Esophagus muscularis mucosa (tissue), 3 donors: ENCODE data around the gene FBXO48.

Source experiments
- EP300 ChIP-seq: sonication (generic); formaldehyde crosslinking; IDR thresholded peaks from one replicate; pipeline ENCODE4 v1.6.1; 2017; ENCODE audit warnings: antibody characterized with exemption
- TF ChIP-seq, protein P1 (sequence below), 3 experiments: fragments of 200-600 bp in 2 of 3; fragments of 450-650 bp in 1 of 3; sonication (generic) in 2 of 3; IDR thresholded peaks; one replicate each; pipeline ENCODE4 v1.5.1; 2017 to 2019; ENCODE audit warnings: antibody characterized with exemption in 3 of 3, mild to moderate bottlenecking in 2 of 3, moderate library complexity in 1 of 3

DNA sequence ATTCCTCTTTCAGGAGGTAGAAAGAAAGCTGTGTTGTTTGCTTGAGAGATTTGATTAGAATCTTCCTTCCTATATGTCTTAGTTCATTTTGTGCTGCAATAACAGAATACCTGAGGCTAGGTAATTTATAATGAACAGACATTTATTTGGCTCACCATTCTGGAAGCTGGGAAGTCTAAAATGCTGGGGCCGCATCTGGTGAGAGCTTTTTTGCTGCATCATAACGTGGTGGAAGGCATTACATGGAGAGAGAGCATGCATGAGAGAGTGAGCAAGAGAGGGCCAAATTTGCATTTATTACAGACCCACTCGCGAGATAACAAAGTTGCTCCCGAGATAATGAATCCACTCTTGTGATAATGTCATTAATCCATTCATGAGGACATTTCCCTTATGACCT, 34.7 kb upstream of the FBXO48 start:
- TF ChIP-seq, protein P1, sequence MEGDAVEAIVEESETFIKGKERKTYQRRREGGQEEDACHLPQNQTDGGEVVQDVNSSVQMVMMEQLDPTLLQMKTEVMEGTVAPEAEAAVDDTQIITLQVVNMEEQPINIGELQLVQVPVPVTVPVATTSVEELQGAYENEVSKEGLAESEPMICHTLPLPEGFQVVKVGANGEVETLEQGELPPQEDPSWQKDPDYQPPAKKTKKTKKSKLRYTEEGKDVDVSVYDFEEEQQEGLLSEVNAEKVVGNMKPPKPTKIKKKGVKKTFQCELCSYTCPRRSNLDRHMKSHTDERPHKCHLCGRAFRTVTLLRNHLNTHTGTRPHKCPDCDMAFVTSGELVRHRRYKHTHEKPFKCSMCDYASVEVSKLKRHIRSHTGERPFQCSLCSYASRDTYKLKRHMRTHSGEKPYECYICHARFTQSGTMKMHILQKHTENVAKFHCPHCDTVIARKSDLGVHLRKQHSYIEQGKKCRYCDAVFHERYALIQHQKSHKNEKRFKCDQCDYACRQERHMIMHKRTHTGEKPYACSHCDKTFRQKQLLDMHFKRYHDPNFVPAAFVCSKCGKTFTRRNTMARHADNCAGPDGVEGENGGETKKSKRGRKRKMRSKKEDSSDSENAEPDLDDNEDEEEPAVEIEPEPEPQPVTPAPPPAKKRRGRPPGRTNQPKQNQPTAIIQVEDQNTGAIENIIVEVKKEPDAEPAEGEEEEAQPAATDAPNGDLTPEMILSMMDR (IDR thresholded peaks at IDR 0.05): no peak
- TF ChIP-seq EP300: no peak
